K562 (cell line): ENCODE data around the gene INPPL1. TPM values are rescaled to one million over a fixed set of nuclear protein-coding genes. Genes with fewer than 3 reads are reported as not detected.
A peak's percentile ranks its signal among the peaks of the same experiment; 100 is the strongest.

Experiments
- ATAC-seq: fragments of 200-7000 bp; cut with Tn5 transposase; 3 replicates; pipeline ENCODE4 v1.9.1; 2020; ENCODE audit warnings: moderate library complexity
- BruUV-seq: library from RNA; stranded (reverse); fragments of 400-500 nt; replicated peaks from 2 replicates; lab custom pipeline; 2021; lab: Mats Ljungman, UMichigan
- CTCF ChIA-PET: fragments of 300-600 bp; formaldehyde crosslinking; extraction: SDS; loops from one replicate; lab custom pipeline; 2021; ENCODE audit warnings: low intra/inter-chr PET ratio; lab: Yijun Ruan, JAX
- POLR2A ChIA-PET: fragments of 300-600, 350-650 bp; sonication (Branson Sonifier 250); formaldehyde crosslinking; extraction: SDS; loops from one replicate; lab custom pipeline; 2021; ENCODE audit warnings: antibody characterized with exemption, inconsistent platforms; lab: Yijun Ruan, JAX
- DNase-seq, 4 experiments: peaks; one replicate each; pipeline versions ENCODE4 v3.0.0 to v3.0.0-alpha.2; 2011 to 2018; ENCODE audit warnings: low spot score in 3 of 4, mixed read lengths in 3 of 4; ENCODE audit errors: extremely low read depth in 1 of 4
- FAIRE-seq: peaks from 2 replicates; lab custom pipeline; 2011; peaks lifted over from hg19 to GRCh38; lab: Jason Lieb, UNC
- H2AFZ ChIP-seq: 2 replicates; pipeline ENCODE4 v1.6.0; 2011; ENCODE audit warnings: low read depth, low read length, control low read depth, inconsistent platforms
- H3K27ac ChIP-seq: fragments of 200-600 bp; 3 replicates; pipeline ENCODE4 v1.8.0; 2011; ENCODE audit warnings: low read depth, mild to moderate bottlenecking, control low read depth, inconsistent platforms, low read length, moderate library complexity, mixed read lengths; ENCODE audit errors: extremely low read depth
- H3K27me3 ChIP-seq, 2 experiments: fragments of 300-600 bp in 1 of 2; 2 replicates in 1 of 2; 3 replicates in 1 of 2; pipeline versions ENCODE4 v1.6.0 to v1.8.0; 2011; ENCODE audit warnings: inconsistent platforms in 2 of 2, low read length in 2 of 2, mild to moderate bottlenecking in 1 of 2, mixed read lengths in 1 of 2, moderate library complexity in 1 of 2; ENCODE audit not compliant: control insufficient read depth in 2 of 2, insufficient read depth in 2 of 2
- H3K36me3 ChIP-seq: fragments of 300-600 bp; 3 replicates; pipeline ENCODE4 v1.8.0; 2011; ENCODE audit warnings: mild to moderate bottlenecking, low read length, inconsistent platforms; ENCODE audit not compliant: control insufficient read depth, insufficient read depth
- H3K4me1 ChIP-seq, 2 experiments: fragments of 200-600 bp in 1 of 2; replicated peaks in 1 of 2; 2 replicates in 1 of 2; 3 replicates in 1 of 2; pipeline versions ENCODE4 v1.5.1 to v1.8.0; 2011; ENCODE audit warnings: inconsistent platforms in 2 of 2, low read length in 2 of 2, mild to moderate bottlenecking in 1 of 2, mixed read lengths in 1 of 2, moderate library complexity in 1 of 2; ENCODE audit not compliant: control insufficient read depth in 2 of 2, insufficient read depth in 2 of 2
- H3K4me2 ChIP-seq: 2 replicates; pipeline ENCODE4 v1.6.1; 2011; ENCODE audit warnings: low read length, control low read depth, inconsistent platforms, mixed read lengths; ENCODE audit not compliant: insufficient read depth
- H3K4me3 ChIP-seq: fragments of 200-600 bp; sonication (generic), shearing (Covaris generic); 2 replicates; pipeline ENCODE4 v1.5.1; 2016; ENCODE audit warnings: control low read depth, inconsistent platforms
- H3K79me2 ChIP-seq: fragments of 200-600 bp; 3 replicates; pipeline ENCODE4 v1.8.0; 2011; ENCODE audit warnings: low read length, inconsistent platforms; ENCODE audit not compliant: control insufficient read depth, insufficient read depth
- H3K9ac ChIP-seq, 2 experiments: 2 replicates each; pipeline versions ENCODE4 v1.6.0 to v1.6.1; 2011; ENCODE audit warnings: low read depth in 2 of 2, low read length in 2 of 2, control low read depth in 1 of 2, inconsistent platforms in 1 of 2, mild to moderate bottlenecking in 1 of 2, mixed read lengths in 1 of 2; ENCODE audit not compliant: insufficient read depth in 1 of 2
- H3K9me1 ChIP-seq: one replicate; pipeline ENCODE4 v1.6.0; 2011; ENCODE audit warnings: inconsistent platforms, mild to moderate bottlenecking, low read length, moderate library complexity; ENCODE audit not compliant: control insufficient read depth, insufficient read depth
- H3K9me3 ChIP-seq: replicated peaks from 2 replicates; pipeline ENCODE4 v1.5.1; 2011; ENCODE audit warnings: low read depth, low read length, inconsistent platforms; ENCODE audit not compliant: control insufficient read depth, insufficient read depth
- H4K20me1 ChIP-seq: replicated peaks from 2 replicates; pipeline ENCODE4 v1.6.1; 2011; ENCODE audit warnings: low read length, inconsistent platforms, mixed read lengths; ENCODE audit not compliant: control insufficient read depth, insufficient read depth
- CCNT2 ChIP-seq: IDR thresholded peaks from 2 replicates; pipeline ENCODE4 v1.6.1; 2011; ENCODE audit warnings: borderline replicate concordance, low read depth, mild to moderate bottlenecking, moderate library complexity, mixed read lengths, low read length; ENCODE audit not compliant: insufficient read length; ENCODE audit errors: extremely low read depth
- KAT2B ChIP-seq: IDR thresholded peaks from one replicate; pipeline ENCODE4 v1.6.1; 2012; ENCODE audit warnings: low read depth, mild to moderate bottlenecking, control low read depth, inconsistent platforms, low read length, moderate library complexity
- LARP7 ChIP-seq: fragments of 450-650 bp; IDR thresholded peaks from 2 replicates; pipeline ENCODE4 v1.6.1; 2016
- MAFK ChIP-seq: IDR thresholded peaks from 2 replicates; pipeline ENCODE4 v1.6.1; 2011; ENCODE audit warnings: low read length, improper control_type of control experiment
- MTF1 ChIP-seq: fragments of 250-450 bp; sonication (Bioruptor Pico); IDR thresholded peaks from 2 replicates; pipeline ENCODE4 v1.9.0; 2021; ENCODE audit warnings: moderate library complexity, mild to moderate bottlenecking, inconsistent platforms, borderline replicate concordance
- NR4A1 ChIP-seq, 2 experiments: fragments of 250-450 bp in 1 of 2; fragments of 450-650 bp in 1 of 2; sonication (Bioruptor Pico) in 1 of 2; IDR thresholded peaks; 2 replicates each; pipeline versions ENCODE4 v1.4.0 to v1.6.1; 2016 to 2020; ENCODE audit warnings: mild to moderate bottlenecking in 2 of 2, missing compliant biosample characterization in 1 of 2, missing genetic modification characterization in 1 of 2, moderate library complexity in 1 of 2
- RBM17 ChIP-seq: fragments of 200-400 bp; formaldehyde crosslinking; IDR thresholded peaks from 2 replicates; pipeline ENCODE4 v1.6.1; 2017; ENCODE audit warnings: low read depth, mild to moderate bottlenecking, low read length, borderline replicate concordance
- TAF7 ChIP-seq: fragments of 450-650 bp; IDR thresholded peaks from 2 replicates; pipeline ENCODE4 v1.6.1; 2016; ENCODE audit warnings: missing genetic modification characterization, missing compliant biosample characterization
- TCFL5 ChIP-seq: fragments of 250-450 bp; sonication (Bioruptor Pico); conservative IDR thresholded peaks from 2 replicates; pipeline ENCODE4 v1.6.1; 2021; ENCODE audit warnings: mild to moderate bottlenecking, moderate library complexity, matching md5 sums
- TSC22D4 ChIP-seq: fragments of 450-650 bp; IDR thresholded peaks from 2 replicates; pipeline ENCODE4 v1.6.1; 2016; ENCODE audit warnings: missing genetic modification characterization, missing biosample characterization, control low read depth
- ZBTB8A ChIP-seq: fragments of 450-650 bp; IDR thresholded peaks from 2 replicates; pipeline ENCODE4 v1.6.1; 2018; ENCODE audit warnings: mild to moderate bottlenecking, moderate library complexity; ENCODE audit not compliant: partially characterized antibody
- ZNF121 ChIP-seq: sonication (generic); formaldehyde crosslinking; conservative IDR thresholded peaks from 2 replicates; pipeline ENCODE4 v1.8.0; 2022; ENCODE audit warnings: missing genetic modification reagents
- ZNF146 ChIP-seq: IDR thresholded peaks from one replicate; pipeline ENCODE4 v1.6.1; 2018; ENCODE audit warnings: missing compliant biosample characterization; ENCODE audit not compliant: unreplicated experiment
- ZNF583 ChIP-seq: fragments of 250-450 bp; sonication (Bioruptor Pico); IDR thresholded peaks from 2 replicates; pipeline ENCODE4 v1.4.0; 2020
- WGBS: fragments of 100-300 bp; shearing (Covaris generic); methylation state at CpG from one replicate; pipeline ENCODE4 v1.1.6; 2016; ENCODE audit warnings: low coverage, mixed read lengths; ENCODE audit not compliant: insufficient coverage; ENCODE audit errors: missing lambda C conversion rate; 5-methylcytosine and 5-hydroxymethylcytosine counted together
- in situ Hi-C: fragments of 300-500 bp; cut with MboI; formaldehyde crosslinking; loops from 4 replicates; pipeline ENCODE4 v1.15.0; 2018; ENCODE audit warnings: inconsistent platforms, mixed read lengths
- intact Hi-C: fragments of 100-400 bp; cut with micrococcal nuclease; formaldehyde crosslinking; loops from 2 replicates; pipeline ENCODE4 v1.14.2; 2022
- polyA plus RNA-seq, 8 experiments: library from polyadenylated mRNA; depleted of rRNA in 4 of 8; stranded (reverse) in 5 of 8; unstranded in 3 of 8; fragments of >200 nt; fragmentation: Nextera tagmentation in 2 of 8; fragmentation: Illumina TruSeq in 1 of 8; extraction: Ambion mirVana in 2 of 8; extraction: Trizol in 1 of 8; gene quantifications; 2 replicates each; pipeline versions ENCODE4 v1.2.1 to v1.2.3, GENCODE V29; 2011 to 2014; ENCODE audit warnings: inconsistent platforms in 1 of 8, missing spikeins in 1 of 8
- total RNA-seq, 7 experiments: library from RNA; depleted of rRNA in 6 of 7; stranded (reverse); fragments of >200 nt in 6 of 7; fragmentation: Illumina TruSeq in 2 of 7; extraction: Trizol in 2 of 7; gene quantifications; 2 replicates each; pipeline versions ENCODE4 v1.2.1 to v1.2.3, GENCODE V29; 2011 to 2021; ENCODE audit warnings: low replicate concordance in 1 of 7
- TF ChIP-seq, protein P1 (sequence below), 2 experiments: fragments of 450-650 bp in 1 of 2; sonication (generic) in 1 of 2; formaldehyde crosslinking; conservative IDR thresholded peaks; 2 replicates each; pipeline versions ENCODE4 v1.4.0 to v1.8.1; 2020 to 2022; ENCODE audit warnings: mild to moderate bottlenecking in 1 of 2, missing genetic modification reagents in 1 of 2
- TF ChIP-seq, protein P2 (sequence below): fragments of 250-450 bp; sonication (Bioruptor Pico); IDR thresholded peaks from 2 replicates; pipeline ENCODE4 v1.5.0; 2020; ENCODE audit warnings: mild to moderate bottlenecking, borderline replicate concordance

INPPL1 gene
- total and polyA plus RNA-seq, 9 of the 15 experiments (the other 6 are each of a cell fraction or from before 2014, with no cell fraction given): 0.55 to 137 (median 61.6) TPM

DNA sequence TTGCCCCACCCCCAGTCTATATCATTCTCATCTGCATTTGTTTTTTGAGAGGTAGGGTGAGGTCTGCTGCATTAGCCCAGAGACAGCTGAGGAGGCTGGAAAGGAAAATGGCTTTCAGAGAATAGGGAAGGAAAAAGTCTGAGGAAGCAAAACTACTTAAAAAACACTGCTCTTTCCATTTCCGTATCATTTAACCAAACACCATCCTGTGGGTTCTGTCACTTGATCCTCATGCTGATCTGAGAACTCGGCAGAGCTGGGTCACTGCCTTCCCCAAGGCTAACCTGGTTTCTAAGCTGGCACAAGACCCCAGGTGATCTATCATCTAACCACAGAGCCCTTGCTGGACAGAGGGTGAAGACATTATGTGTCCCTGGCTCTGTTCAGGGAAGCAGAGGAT is 6.7 kb upstream of the INPPL1 start:
- no peak for FAIRE-seq
- WGBS: 11% methylated on average over 2 of the region's 2 CpGs
- POLR2A ChIA-PET: interaction anchor here (0.9 kb wide), 1 partner anchor 10 kb away, joined by 3 read pairs; no protein-coding TSS in a partner anchor
- CTCF ChIA-PET: no interaction called here
- intact Hi-C loops (no loop called here), in situ Hi-C loops (no loop called here)
- Histone ChIP-seq H3K27me3 (no peaks in the 10 kb centered on the region), H3K4me3 (no peak overlapping the region), H3K9me3 (no peaks in the 10 kb centered on the region), H3K4me2 (no peak overlapping the region), H3K27ac (no peak overlapping the region), H3K36me3 (no peaks in the 10 kb centered on the region), H3K4me1 (peaks cover 21 to 28% of the 10 kb centered on the region in 2 experiments), H3K9ac (peak overlapping the region in 1 of 2 experiments; percentile 46; a peak in 1 of 4 replicates), H4K20me1 (no peaks in the 10 kb centered on the region), H3K79me2 (no peaks in the 10 kb centered on the region), H3K9me1 (no peaks in the 10 kb centered on the region), H2AFZ (peak overlapping the region; percentile 71)
- no peak for ATAC-seq
- DNase-seq: no peak
- BruUV-seq: no TSS peak
- TF ChIP-seq ZNF583 (CRISPR knock-in tag) (no peak), RBM17 (no peak), NR4A1 (CRISPR knock-in tag; IDR thresholded peaks at IDR 0.05) (no peak), NR4A1 (tag; IDR thresholded peaks at IDR 0.05) (no peak), TAF7 (no peak), TSC22D4 (no peak), KAT2B (no peak), MAFK (no peak), LARP7 (no peak), MTF1 (CRISPR knock-in tag) (no peak), ZNF146 (CRISPR knock-in tag) (no peak), ZBTB8A (no peak), ZNF121 (CRISPR knock-in tag) (no peak), CCNT2 (no peak), TCFL5 (CRISPR knock-in tag) (no peak)
- TF ChIP-seq, protein P1, sequence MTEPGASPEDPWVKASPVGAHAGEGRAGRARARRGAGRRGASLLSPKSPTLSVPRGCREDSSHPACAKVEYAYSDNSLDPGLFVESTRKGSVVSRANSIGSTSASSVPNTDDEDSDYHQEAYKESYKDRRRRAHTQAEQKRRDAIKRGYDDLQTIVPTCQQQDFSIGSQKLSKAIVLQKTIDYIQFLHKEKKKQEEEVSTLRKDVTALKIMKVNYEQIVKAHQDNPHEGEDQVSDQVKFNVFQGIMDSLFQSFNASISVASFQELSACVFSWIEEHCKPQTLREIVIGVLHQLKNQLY (CRISPR knock-in tag; conservative IDR thresholded peaks at IDR 0.05): no peak
- TF ChIP-seq, protein P2, sequence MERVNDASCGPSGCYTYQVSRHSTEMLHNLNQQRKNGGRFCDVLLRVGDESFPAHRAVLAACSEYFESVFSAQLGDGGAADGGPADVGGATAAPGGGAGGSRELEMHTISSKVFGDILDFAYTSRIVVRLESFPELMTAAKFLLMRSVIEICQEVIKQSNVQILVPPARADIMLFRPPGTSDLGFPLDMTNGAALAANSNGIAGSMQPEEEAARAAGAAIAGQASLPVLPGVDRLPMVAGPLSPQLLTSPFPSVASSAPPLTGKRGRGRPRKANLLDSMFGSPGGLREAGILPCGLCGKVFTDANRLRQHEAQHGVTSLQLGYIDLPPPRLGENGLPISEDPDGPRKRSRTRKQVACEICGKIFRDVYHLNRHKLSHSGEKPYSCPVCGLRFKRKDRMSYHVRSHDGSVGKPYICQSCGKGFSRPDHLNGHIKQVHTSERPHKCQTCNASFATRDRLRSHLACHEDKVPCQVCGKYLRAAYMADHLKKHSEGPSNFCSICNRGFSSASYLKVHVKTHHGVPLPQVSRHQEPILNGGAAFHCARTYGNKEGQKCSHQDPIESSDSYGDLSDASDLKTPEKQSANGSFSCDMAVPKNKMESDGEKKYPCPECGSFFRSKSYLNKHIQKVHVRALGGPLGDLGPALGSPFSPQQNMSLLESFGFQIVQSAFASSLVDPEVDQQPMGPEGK: no peak
